ENCODE measurements around the gene ILF2. TPM values are rescaled to one million over a fixed set of nuclear protein-coding genes. Genes with fewer than 3 reads are reported as not detected.
A peak's percentile ranks its signal among the peaks of the same experiment; 100 is the strongest.

The ILF2 gene
- total RNA-seq, 1 donor from 2014 or later, result 262 TPM

GRCh38 chr1:153638261-153638660 lies 32.5 kb downstream of the ILF2 start:
- peaks cover 37% of the 10 kb centered on the region for H3K36me3 Mint-ChIP-seq (ENCODE audit: insufficient read depth)
- peaks cover 32% of the 10 kb centered on the region for H3K4me1 Mint-ChIP-seq (ENCODE audit: low read depth)
- H3K9me3 Mint-ChIP-seq (ENCODE audit: low read depth), result peaks cover under 1% of the 10 kb centered on the region

GRCh38 chr1:153636312-153636711 lies 34.5 kb downstream of the ILF2 start:
- no peak for DNase-seq (ENCODE audit: low spot score, unreplicated experiment)
- peak overlapping the region; percentile 69 for H3K4me3 Mint-ChIP-seq (ENCODE audit: low read depth)
- peaks cover 27% of the 10 kb centered on the region for H3K36me3 Mint-ChIP-seq (ENCODE audit: insufficient read depth)
- no peak for TF ChIP-seq CTCF (IDR thresholded peaks at IDR 0.05; ENCODE audit: unreplicated experiment)
- peaks cover 4% of the 10 kb centered on the region for H3K9me3 Mint-ChIP-seq (ENCODE audit: low read depth)
- no peaks in the 10 kb centered on the region for H3K27me3 Mint-ChIP-seq
- H3K27ac Mint-ChIP-seq, result no peak overlapping the region
- H3K4me1 Mint-ChIP-seq (ENCODE audit: low read depth), result peaks cover 30% of the 10 kb centered on the region

More at GRCh38 chr1:153638261-153638660, 32.5 kb downstream of the ILF2 start:
- DNase-seq (ENCODE audit: low spot score, unreplicated experiment), result no peak
- Mint-ChIP-seq H3K27ac (peak overlapping the region; percentile 25), H3K4me3 (ENCODE audit: low read depth) (no peak overlapping the region), H3K27me3 (no peaks in the 10 kb centered on the region)
- no peak for TF ChIP-seq CTCF (IDR thresholded peaks at IDR 0.05; ENCODE audit: unreplicated experiment)

- H3K9me3 Mint-ChIP-seq (ENCODE audit: low read depth), result peaks cover 4% of the 10 kb centered on the region
- DNase-seq (ENCODE audit: low spot score, unreplicated experiment), result no peak
- H3K4me1 Mint-ChIP-seq (ENCODE audit: low read depth), result peaks cover 27% of the 10 kb centered on the region
- no peak for TF ChIP-seq CTCF (IDR thresholded peaks at IDR 0.05; ENCODE audit: unreplicated experiment)
- peak overlapping the region; percentile 84 for H3K27ac Mint-ChIP-seq
- H3K27me3 Mint-ChIP-seq, result no peaks in the 10 kb centered on the region
- peaks cover 24% of the 10 kb centered on the region for H3K36me3 Mint-ChIP-seq (ENCODE audit: insufficient read depth)
- peak overlapping the region; percentile 69 for H3K4me3 Mint-ChIP-seq (ENCODE audit: low read depth)
Observed at GRCh38 chr1:153635872-153636271, 34.9 kb downstream of the ILF2 start.

GRCh38 chr1:153633754-153634665 lies 36.8 kb downstream of the ILF2 start, which contains the start of gene CHTOP:
Gene CHTOP, plus strand, starts transcription at chr1:153634066. Its CDS starts 2,523 bp downstream, at chr1:153636589.
- Mint-ChIP-seq H3K36me3 (ENCODE audit: insufficient read depth) (peaks cover 19% of the 10 kb centered on the region), H3K4me1 (ENCODE audit: low read depth) (peaks cover 36% of the 10 kb centered on the region), H3K9me3 (ENCODE audit: low read depth) (peaks cover 4% of the 10 kb centered on the region), H3K4me3 (ENCODE audit: low read depth) (peak within 1 kb of the TSS; percentile 99), H3K27me3 (no peaks in the 10 kb centered on the region), H3K27ac (peak within 1 kb of the TSS; percentile 100)
- TF ChIP-seq CTCF (IDR thresholded peaks at IDR 0.05; ENCODE audit: unreplicated experiment), result no peak
- peak; percentile 87 for DNase-seq (ENCODE audit: low spot score, unreplicated experiment)

- Mint-ChIP-seq H3K27me3 (no peaks in the 10 kb centered on the region), H3K36me3 (ENCODE audit: insufficient read depth) (peaks cover 14% of the 10 kb centered on the region), H3K4me3 (ENCODE audit: low read depth) (peak overlapping the region; percentile 99), H3K27ac (peak overlapping the region; percentile 100), H3K9me3 (ENCODE audit: low read depth) (peaks cover 4% of the 10 kb centered on the region), H3K4me1 (ENCODE audit: low read depth) (peaks cover 32% of the 10 kb centered on the region)
- TF ChIP-seq CTCF (IDR thresholded peaks at IDR 0.05; ENCODE audit: unreplicated experiment), result no peak
- DNase-seq (ENCODE audit: low spot score, unreplicated experiment), result no peak
Observed at GRCh38 chr1:153633161-153633753, 37.5 kb downstream of the ILF2 start.

Data from progenitor cell of endocrine pancreas (in vitro differentiated cells).